ENCODE results near the gene SLF2.

DNA sequence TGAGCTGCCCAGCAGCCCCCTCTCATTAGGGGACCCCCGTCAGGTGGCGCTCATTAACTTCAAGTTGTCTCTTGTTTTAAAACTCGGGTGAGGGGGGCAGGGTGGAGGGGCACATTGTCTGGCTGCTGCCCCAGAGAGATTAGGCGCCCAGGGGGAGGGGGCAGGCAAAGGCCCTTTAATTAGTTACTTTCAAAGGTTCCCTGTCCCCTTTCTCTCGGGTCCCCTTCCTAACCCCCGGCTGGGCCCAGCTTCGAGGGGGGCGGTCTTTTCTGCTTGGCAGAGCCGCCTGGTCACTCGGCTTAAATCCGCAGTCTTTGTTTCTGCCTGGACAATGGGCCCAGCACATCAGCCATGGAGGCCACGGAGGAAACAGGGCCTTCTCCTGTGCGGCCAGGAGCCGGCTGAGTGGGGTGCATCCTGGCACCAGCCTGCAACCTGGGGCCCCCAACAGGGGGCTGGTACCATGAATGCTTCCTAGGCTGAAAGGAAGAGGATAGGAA is 38.9 kb upstream of the SLF2 start:
- TF ChIP-seq CEBPB (IDR thresholded peaks at IDR 0.05; ENCODE audit: borderline replicate concordance, low read depth, low read length) (no peak), NFRKB (IDR thresholded peaks at IDR 0.05) (no peak), EP300 (IDR thresholded peaks at IDR 0.05; ENCODE audit: low read depth in 2 of 2, low read length in 2 of 2) (no peak), EP300 (CRISPR knock-in tag; IDR thresholded peaks at IDR 0.05; ENCODE audit: borderline replicate concordance) (no peak), MAZ (IDR thresholded peaks at IDR 0.05; ENCODE audit: borderline replicate concordance, low read depth, low read length) (no peak), MAZ (CRISPR knock-in tag; IDR thresholded peaks at IDR 0.05; ENCODE audit: low read depth) (no peak), U2AF1 (optimal IDR thresholded peaks at IDR 0.05; ENCODE audit: low read depth, low read length) (no peak), ZNF713 (CRISPR knock-in tag; IDR thresholded peaks at IDR 0.05) (no peak), HOXA7 (CRISPR knock-in tag; IDR thresholded peaks at IDR 0.05) (no peak), ZFP37 (CRISPR knock-in tag; IDR thresholded peaks at IDR 0.05; ENCODE audit: borderline replicate concordance) (no peak), BRCA1 (CRISPR knock-in tag; IDR thresholded peaks at IDR 0.05) (no peak), CEBPG (CRISPR knock-in tag; IDR thresholded peaks at IDR 0.05) (no peak), DPF2 (CRISPR knock-in tag; IDR thresholded peaks at IDR 0.05; ENCODE audit: borderline replicate concordance, low read depth) (no peak), NFYC (CRISPR knock-in tag; IDR thresholded peaks at IDR 0.05) (no peak)
- TF ChIP-seq, protein P1, sequence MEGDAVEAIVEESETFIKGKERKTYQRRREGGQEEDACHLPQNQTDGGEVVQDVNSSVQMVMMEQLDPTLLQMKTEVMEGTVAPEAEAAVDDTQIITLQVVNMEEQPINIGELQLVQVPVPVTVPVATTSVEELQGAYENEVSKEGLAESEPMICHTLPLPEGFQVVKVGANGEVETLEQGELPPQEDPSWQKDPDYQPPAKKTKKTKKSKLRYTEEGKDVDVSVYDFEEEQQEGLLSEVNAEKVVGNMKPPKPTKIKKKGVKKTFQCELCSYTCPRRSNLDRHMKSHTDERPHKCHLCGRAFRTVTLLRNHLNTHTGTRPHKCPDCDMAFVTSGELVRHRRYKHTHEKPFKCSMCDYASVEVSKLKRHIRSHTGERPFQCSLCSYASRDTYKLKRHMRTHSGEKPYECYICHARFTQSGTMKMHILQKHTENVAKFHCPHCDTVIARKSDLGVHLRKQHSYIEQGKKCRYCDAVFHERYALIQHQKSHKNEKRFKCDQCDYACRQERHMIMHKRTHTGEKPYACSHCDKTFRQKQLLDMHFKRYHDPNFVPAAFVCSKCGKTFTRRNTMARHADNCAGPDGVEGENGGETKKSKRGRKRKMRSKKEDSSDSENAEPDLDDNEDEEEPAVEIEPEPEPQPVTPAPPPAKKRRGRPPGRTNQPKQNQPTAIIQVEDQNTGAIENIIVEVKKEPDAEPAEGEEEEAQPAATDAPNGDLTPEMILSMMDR (CRISPR knock-in tag; IDR thresholded peaks at IDR 0.05): no peak
- TF ChIP-seq, protein P2, sequence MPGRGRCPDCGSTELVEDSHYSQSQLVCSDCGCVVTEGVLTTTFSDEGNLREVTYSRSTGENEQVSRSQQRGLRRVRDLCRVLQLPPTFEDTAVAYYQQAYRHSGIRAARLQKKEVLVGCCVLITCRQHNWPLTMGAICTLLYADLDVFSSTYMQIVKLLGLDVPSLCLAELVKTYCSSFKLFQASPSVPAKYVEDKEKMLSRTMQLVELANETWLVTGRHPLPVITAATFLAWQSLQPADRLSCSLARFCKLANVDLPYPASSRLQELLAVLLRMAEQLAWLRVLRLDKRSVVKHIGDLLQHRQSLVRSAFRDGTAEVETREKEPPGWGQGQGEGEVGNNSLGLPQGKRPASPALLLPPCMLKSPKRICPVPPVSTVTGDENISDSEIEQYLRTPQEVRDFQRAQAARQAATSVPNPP (CRISPR knock-in tag; IDR thresholded peaks at IDR 0.05): no peak

Data from HepG2 (cell line).